Skeletal muscle satellite cell (primary cell): ENCODE results near the gene IL21R.

Experiments
- H3K27me3 ChIP-seq: 2 replicates; pipeline ENCODE4 v1.7.0; 2013; ENCODE audit warnings: low read length; ENCODE audit not compliant: control insufficient read depth, insufficient read depth
- H3K36me3 ChIP-seq: 2 replicates; pipeline ENCODE4 v1.7.0; 2013; ENCODE audit warnings: mild to moderate bottlenecking, control low read depth, low read length; ENCODE audit not compliant: insufficient read depth
- H3K4me1 ChIP-seq: 2 replicates; pipeline ENCODE4 v1.7.0; 2013; ENCODE audit warnings: low read length; ENCODE audit not compliant: control insufficient read depth, insufficient read depth
- H3K4me2 ChIP-seq: 2 replicates; pipeline ENCODE4 v1.7.0; 2013; ENCODE audit warnings: mild to moderate bottlenecking, low read length
- H3K4me3 ChIP-seq: 2 replicates; pipeline ENCODE4 v1.7.0; 2013; ENCODE audit warnings: low read length
- H3K9ac ChIP-seq: 2 replicates; pipeline ENCODE4 v1.7.0; 2013; ENCODE audit warnings: mild to moderate bottlenecking, low read depth, low read length, moderate library complexity
- H3K9me3 ChIP-seq: replicated peaks from 2 replicates; pipeline ENCODE4 v1.7.0; 2013; ENCODE audit warnings: mild to moderate bottlenecking, control low read depth, low read length

IL21R gene

GRCh38 chr16:27421961-27422740, 20.2 kb downstream of the IL21R start:
- Histone ChIP-seq H3K27me3 (no peaks in the 10 kb centered on the region), H3K4me3 (no peak overlapping the region), H3K36me3 (peaks cover 10% of the 10 kb centered on the region), H3K4me1 (peaks cover 12% of the 10 kb centered on the region), H3K4me2 (no peak overlapping the region), H3K9ac (no peak overlapping the region), H3K9me3 (no peaks in the 10 kb centered on the region)

GRCh38 chr16:27424772-27425498, 23.0 kb downstream of the IL21R start:
- peaks cover 14% of the 10 kb centered on the region for H3K4me1 ChIP-seq
- no peak overlapping the region for H3K4me3 ChIP-seq
- H3K9me3 ChIP-seq: no peaks in the 10 kb centered on the region
- H3K9ac ChIP-seq: no peak overlapping the region
- H3K4me2 ChIP-seq: no peak overlapping the region
- H3K36me3 ChIP-seq: peaks cover 5% of the 10 kb centered on the region
- no peaks in the 10 kb centered on the region for H3K27me3 ChIP-seq

GRCh38 chr16:27425961-27426360, 24.0 kb downstream of the IL21R start:
- Histone ChIP-seq H3K9ac (no peak overlapping the region), H3K36me3 (peaks cover 5% of the 10 kb centered on the region), H3K4me2 (no peak overlapping the region), H3K9me3 (no peaks in the 10 kb centered on the region), H3K27me3 (no peaks in the 10 kb centered on the region), H3K4me3 (no peak overlapping the region), H3K4me1 (peaks cover 14% of the 10 kb centered on the region)

- no peaks in the 10 kb centered on the region for H3K27me3 ChIP-seq
- H3K9me3 ChIP-seq: no peaks in the 10 kb centered on the region
- no peak overlapping the region for H3K9ac ChIP-seq
- H3K36me3 ChIP-seq: peaks cover 5% of the 10 kb centered on the region
- no peak overlapping the region for H3K4me2 ChIP-seq
- peaks cover 22% of the 10 kb centered on the region for H3K4me1 ChIP-seq
- no peak overlapping the region for H3K4me3 ChIP-seq
These were observed 24.7 kb downstream of the IL21R start for GRCh38 chr16:27426423-27427408.

GRCh38 chr16:27427538-27427937, 25.6 kb downstream of the IL21R start:
- H3K4me2 ChIP-seq: no peak overlapping the region
- H3K4me3 ChIP-seq: no peak overlapping the region
- H3K4me1 ChIP-seq: peaks cover 30% of the 10 kb centered on the region
- peaks cover 5% of the 10 kb centered on the region for H3K36me3 ChIP-seq
- H3K9ac ChIP-seq: no peak overlapping the region
- H3K9me3 ChIP-seq: no peaks in the 10 kb centered on the region
- H3K27me3 ChIP-seq: no peaks in the 10 kb centered on the region

- Histone ChIP-seq H3K4me1 (peaks cover 33% of the 10 kb centered on the region), H3K9ac (no peak overlapping the region)
These were observed 26.2 kb downstream of the IL21R start for GRCh38 chr16:27428026-27428785.

GRCh38 chr16:27429330-27429871, 27.4 kb downstream of the IL21R start:
- Histone ChIP-seq H3K4me2 (no peak overlapping the region), H3K4me1 (peaks cover 33% of the 10 kb centered on the region), H3K9ac (no peak overlapping the region), H3K36me3 (peaks cover 7% of the 10 kb centered on the region), H3K9me3 (no peaks in the 10 kb centered on the region), H3K27me3 (no peaks in the 10 kb centered on the region), H3K4me3 (no peak overlapping the region)

More at GRCh38 chr16:27428026-27428785, 26.2 kb downstream of the IL21R start:
- peaks cover 5% of the 10 kb centered on the region for H3K36me3 ChIP-seq
- no peak overlapping the region for H3K4me3 ChIP-seq
- no peaks in the 10 kb centered on the region for H3K27me3 ChIP-seq
- H3K4me2 ChIP-seq: no peak overlapping the region
- H3K9me3 ChIP-seq: no peaks in the 10 kb centered on the region

- Histone ChIP-seq H3K4me1 (peaks cover 33% of the 10 kb centered on the region), H3K4me3 (no peak overlapping the region), H3K9ac (no peak overlapping the region), H3K9me3 (no peaks in the 10 kb centered on the region), H3K27me3 (no peaks in the 10 kb centered on the region), H3K4me2 (no peak overlapping the region), H3K36me3 (peaks cover 7% of the 10 kb centered on the region)
These were observed 28.0 kb downstream of the IL21R start for GRCh38 chr16:27429981-27430441.

- Histone ChIP-seq H3K9ac (no peak overlapping the region), H3K4me3 (no peak overlapping the region), H3K27me3 (no peaks in the 10 kb centered on the region), H3K4me1 (peaks cover 33% of the 10 kb centered on the region), H3K36me3 (peaks cover 7% of the 10 kb centered on the region), H3K4me2 (no peak overlapping the region), H3K9me3 (no peaks in the 10 kb centered on the region)
These were observed 28.5 kb downstream of the IL21R start for GRCh38 chr16:27430512-27430911.

GRCh38 chr16:27430923-27431484, 29.0 kb downstream of the IL21R start:
- peaks cover 32% of the 10 kb centered on the region for H3K4me1 ChIP-seq

More at GRCh38 chr16:27430923-27431484, 29.0 kb downstream of the IL21R start:
- H3K4me3 ChIP-seq: no peak overlapping the region
- H3K9me3 ChIP-seq: no peaks in the 10 kb centered on the region
- no peaks in the 10 kb centered on the region for H3K27me3 ChIP-seq
- H3K9ac ChIP-seq: no peak overlapping the region
- H3K4me2 ChIP-seq: no peak overlapping the region
- peaks cover 7% of the 10 kb centered on the region for H3K36me3 ChIP-seq
